ENCODE measurements around the gene DISC1. TPM values are rescaled to one million over a fixed set of nuclear protein-coding genes. Genes with fewer than 3 reads are reported as not detected.

DISC1 gene
- polyA plus RNA-seq, 1 experiment, result 5.4 TPM

GRCh38 chr1:231786126-231786525 lies 159.5 kb downstream of the DISC1 start:
- H3K9me3 ChIP-seq (ENCODE audit: control insufficient read depth, insufficient read depth, low read length), result peaks cover 3% of the 10 kb centered on the region
- no peaks in the 10 kb centered on the region for H3K27me3 ChIP-seq (ENCODE audit: control insufficient read depth, insufficient read depth, low read length)
- H3K4me3 ChIP-seq (ENCODE audit: low read depth, low read length), result no peak overlapping the region
- CTCF ChIA-PET, result no interaction called here
- POLR2A ChIA-PET, result no interaction called here
- no peak for TF ChIP-seq CTCF (IDR thresholded peaks at IDR 0.05; ENCODE audit: low read depth, low read length)
- H3K27ac ChIP-seq (ENCODE audit: low read depth, low read length), result no peak overlapping the region
- no peak for DNase-seq (ENCODE audit: low read depth, low spot score)

GRCh38 chr1:231792634-231793033 lies 166.0 kb downstream of the DISC1 start:
- POLR2A ChIA-PET, result no interaction called here
- no peak for TF ChIP-seq CTCF (IDR thresholded peaks at IDR 0.05; ENCODE audit: low read depth, low read length)
- no peak for DNase-seq (ENCODE audit: low read depth, low spot score)
- peaks cover 3% of the 10 kb centered on the region for H3K9me3 ChIP-seq (ENCODE audit: control insufficient read depth, insufficient read depth, low read length)
- H3K27me3 ChIP-seq (ENCODE audit: control insufficient read depth, insufficient read depth, low read length), result no peaks in the 10 kb centered on the region
- no peak overlapping the region for H3K4me3 ChIP-seq (ENCODE audit: low read depth, low read length)
- no peak overlapping the region for H3K27ac ChIP-seq (ENCODE audit: low read depth, low read length)
- CTCF ChIA-PET, result no interaction called here

- no peaks in the 10 kb centered on the region for H3K27me3 ChIP-seq (ENCODE audit: control insufficient read depth, insufficient read depth, low read length)
- DNase-seq (ENCODE audit: low read depth, low spot score), result no peak
- peaks cover 3% of the 10 kb centered on the region for H3K9me3 ChIP-seq (ENCODE audit: control insufficient read depth, insufficient read depth, low read length)
- H3K27ac ChIP-seq (ENCODE audit: low read depth, low read length), result no peak overlapping the region
- ChIA-PET POLR2A (no interaction called here), CTCF (no interaction called here)
- no peak for TF ChIP-seq CTCF (IDR thresholded peaks at IDR 0.05; ENCODE audit: low read depth, low read length)
- no peak overlapping the region for H3K4me3 ChIP-seq (ENCODE audit: low read depth, low read length)
Observed at GRCh38 chr1:231793893-231794292, 167.3 kb downstream of the DISC1 start.

GRCh38 chr1:231796141-231796540 lies 169.6 kb downstream of the DISC1 start:
- DNase-seq (ENCODE audit: low read depth, low spot score), result no peak
- Histone ChIP-seq H3K4me3 (ENCODE audit: low read depth, low read length) (no peak overlapping the region), H3K27ac (ENCODE audit: low read depth, low read length) (no peak overlapping the region), H3K27me3 (ENCODE audit: control insufficient read depth, insufficient read depth, low read length) (no peaks in the 10 kb centered on the region), H3K9me3 (ENCODE audit: control insufficient read depth, insufficient read depth, low read length) (no peaks in the 10 kb centered on the region)
- TF ChIP-seq CTCF (IDR thresholded peaks at IDR 0.05; ENCODE audit: low read depth, low read length), result no peak
- ChIA-PET CTCF (interaction anchor here (1.7 kb wide), 1 partner anchor 39 kb away, joined by 8 read pairs; no protein-coding TSS in a partner anchor), POLR2A (no interaction called here)

GRCh38 chr1:231799363-231799986 lies 172.9 kb downstream of the DISC1 start:
- Histone ChIP-seq H3K4me3 (ENCODE audit: low read depth, low read length) (no peak overlapping the region), H3K9me3 (ENCODE audit: control insufficient read depth, insufficient read depth, low read length) (no peaks in the 10 kb centered on the region; the same call in 1 of the 2 replicates), H3K27me3 (ENCODE audit: control insufficient read depth, insufficient read depth, low read length) (no peaks in the 10 kb centered on the region), H3K27ac (ENCODE audit: low read depth, low read length) (no peak overlapping the region)
- peak; percentile 37 for DNase-seq (ENCODE audit: low read depth, low spot score)
- POLR2A ChIA-PET, result no interaction called here
- CTCF ChIA-PET, result interaction anchor here (1.2 kb wide), 1 partner anchor 43 kb away, joined by 5 read pairs; no protein-coding TSS in a partner anchor
- no peak for TF ChIP-seq CTCF (IDR thresholded peaks at IDR 0.05; ENCODE audit: low read depth, low read length)
